GM21390 (cell line): ENCODE results near the gene FOXO6.

ENCODE experiments used
- ATAC-seq: cut with Tn5 transposase; IDR thresholded peaks from one replicate; pipeline ENCODE4 v1.9.1; 2021; ENCODE audit not compliant: unreplicated experiment

The FOXO6 gene

GRCh38 chr1:41423511-41424191 is 62.4 kb downstream of the FOXO6 start:
- ATAC-seq = no peak

GRCh38 chr1:41424581-41425118 is 63.4 kb downstream of the FOXO6 start:
- no peak for ATAC-seq

GRCh38 chr1:41425369-41425768 is 64.1 kb downstream of the FOXO6 start:
- no peak for ATAC-seq

GRCh38 chr1:41426201-41426890 is 65.1 kb downstream of the FOXO6 start:
- ATAC-seq = no peak

GRCh38 chr1:41427122-41427913 is 66.1 kb downstream of the FOXO6 start:
- ATAC-seq = no peak

GRCh38 chr1:41427916-41428737 is 66.9 kb downstream of the FOXO6 start:
- ATAC-seq = no peak

GRCh38 chr1:41428738-41429640 is 67.8 kb downstream of the FOXO6 start:
- ATAC-seq = no peak

GRCh38 chr1:41429641-41430035 is 68.4 kb downstream of the FOXO6 start:
- ATAC-seq = no peak

GRCh38 chr1:41430069-41430468 is 68.8 kb downstream of the FOXO6 start:
- no peak for ATAC-seq

- ATAC-seq = no peak
Measured at GRCh38 chr1:41430582-41430981, 69.3 kb downstream of the FOXO6 start.

GRCh38 chr1:41431490-41432350 is 70.5 kb downstream of the FOXO6 start:
- no peak for ATAC-seq
